ENCODE data around the gene SLC38A3.

The SLC38A3 gene

GRCh38 chr3:50232303-50232702 lies 27.2 kb downstream of the SLC38A3 start:
- H3K36me3 ChIP-seq (replicated peaks; ENCODE audit: low read depth, low read length), result no peaks in the 10 kb centered on the region
- TF ChIP-seq EZH2phosphoT487 (IDR thresholded peaks at IDR 0.05; ENCODE audit: low read depth) (no peak), CTCF (IDR thresholded peaks at IDR 0.05; ENCODE audit: low read depth, low read length) (no peak)
- peaks cover 23% of the 10 kb centered on the region for H3K4me1 ChIP-seq (ENCODE audit: low read length)
- no peak overlapping the region for H3K4me2 ChIP-seq (ENCODE audit: low read length)
- no peak overlapping the region for H2AFZ ChIP-seq (ENCODE audit: low read depth, low read length)
- H3K27ac ChIP-seq (ENCODE audit: low read length), result no peak overlapping the region
- peaks cover 24% of the 10 kb centered on the region for H3K79me2 ChIP-seq (ENCODE audit: low read length)
- H3K27me3 ChIP-seq (ENCODE audit: low read depth, low read length), result no peaks in the 10 kb centered on the region
- no peak overlapping the region for H3K4me3 ChIP-seq (ENCODE audit: low read length)
- no peaks in the 10 kb centered on the region for H4K20me1 ChIP-seq (ENCODE audit: insufficient read depth, low read length)
- no peak overlapping the region for H3K9ac ChIP-seq (ENCODE audit: low read length)
- no peaks in the 10 kb centered on the region for H3K9me3 ChIP-seq (ENCODE audit: insufficient read depth, low read length)

- no peaks in the 10 kb centered on the region for H3K27me3 ChIP-seq (ENCODE audit: low read depth, low read length)
- H3K4me1 ChIP-seq (ENCODE audit: low read length), result peaks cover 23% of the 10 kb centered on the region
- TF ChIP-seq CTCF (IDR thresholded peaks at IDR 0.05; ENCODE audit: low read depth, low read length), result no peak
- TF ChIP-seq EZH2phosphoT487 (IDR thresholded peaks at IDR 0.05; ENCODE audit: low read depth), result no peak
- H3K9me3 ChIP-seq (ENCODE audit: insufficient read depth, low read length), result no peaks in the 10 kb centered on the region
- H3K27ac ChIP-seq (ENCODE audit: low read length), result no peak overlapping the region
- peaks cover 30% of the 10 kb centered on the region for H3K79me2 ChIP-seq (ENCODE audit: low read length)
- H4K20me1 ChIP-seq (ENCODE audit: insufficient read depth, low read length), result peaks cover 2% of the 10 kb centered on the region
- H3K9ac ChIP-seq (ENCODE audit: low read length), result no peak overlapping the region
- no peak overlapping the region for H3K4me2 ChIP-seq (ENCODE audit: low read length)
- no peak overlapping the region for H2AFZ ChIP-seq (ENCODE audit: low read depth, low read length)
- no peak overlapping the region for H3K4me3 ChIP-seq (ENCODE audit: low read length)
- H3K36me3 ChIP-seq (replicated peaks; ENCODE audit: low read depth, low read length), result no peaks in the 10 kb centered on the region
Observed at GRCh38 chr3:50233176-50233575, 28.1 kb downstream of the SLC38A3 start.

GRCh38 chr3:50235716-50236483 lies 30.8 kb downstream of the SLC38A3 start, which contains the start of gene GNAI2:
TSS of gene GNAI2 (plus strand) at chr3:50236204. CDS start at chr3:50236336, 132 bp downstream.
- Histone ChIP-seq H3K36me3 (replicated peaks; ENCODE audit: low read depth, low read length) (peaks cover 16% of the 10 kb centered on the region), H4K20me1 (ENCODE audit: insufficient read depth, low read length) (peaks cover 26% of the 10 kb centered on the region), H3K9ac (ENCODE audit: low read length) (peak within 1 kb of the TSS; percentile 89), H3K9me3 (ENCODE audit: insufficient read depth, low read length) (no peaks in the 10 kb centered on the region), H2AFZ (ENCODE audit: low read depth, low read length) (no peak within 1 kb of the TSS), H3K4me2 (ENCODE audit: low read length) (peak within 1 kb of the TSS; percentile 96), H3K4me3 (ENCODE audit: low read length) (peak within 1 kb of the TSS; percentile 90), H3K27ac (ENCODE audit: low read length) (peak within 1 kb of the TSS; percentile 71), H3K79me2 (ENCODE audit: low read length) (peaks cover 47% of the 10 kb centered on the region), H3K27me3 (ENCODE audit: low read depth, low read length) (no peaks in the 10 kb centered on the region), H3K4me1 (ENCODE audit: low read length) (peaks cover 23% of the 10 kb centered on the region)
- no peak for TF ChIP-seq CTCF (IDR thresholded peaks at IDR 0.05; ENCODE audit: low read depth, low read length)
- no peak for TF ChIP-seq EZH2phosphoT487 (IDR thresholded peaks at IDR 0.05; ENCODE audit: low read depth)

GRCh38 chr3:50236484-50237132 lies 31.5 kb downstream of the SLC38A3 start:
- H4K20me1 ChIP-seq (ENCODE audit: insufficient read depth, low read length), result peaks cover 33% of the 10 kb centered on the region
- no peaks in the 10 kb centered on the region for H3K9me3 ChIP-seq (ENCODE audit: insufficient read depth, low read length)
- H3K9ac ChIP-seq (ENCODE audit: low read length), result peak overlapping the region; percentile 89
- peaks cover 54% of the 10 kb centered on the region for H3K79me2 ChIP-seq (ENCODE audit: low read length)
- H3K4me3 ChIP-seq (ENCODE audit: low read length), result peak overlapping the region; percentile 90
- peak overlapping the region; percentile 71 for H3K27ac ChIP-seq (ENCODE audit: low read length)
- H2AFZ ChIP-seq (ENCODE audit: low read depth, low read length), result no peak overlapping the region
- no peaks in the 10 kb centered on the region for H3K27me3 ChIP-seq (ENCODE audit: low read depth, low read length)
- H3K4me2 ChIP-seq (ENCODE audit: low read length), result peak overlapping the region; percentile 96
- no peak for TF ChIP-seq CTCF (IDR thresholded peaks at IDR 0.05; ENCODE audit: low read depth, low read length)
- no peak for TF ChIP-seq EZH2phosphoT487 (IDR thresholded peaks at IDR 0.05; ENCODE audit: low read depth)
- peaks cover 16% of the 10 kb centered on the region for H3K36me3 ChIP-seq (replicated peaks; ENCODE audit: low read depth, low read length)
- H3K4me1 ChIP-seq (ENCODE audit: low read length), result peaks cover 30% of the 10 kb centered on the region

Measured in OCI-LY3 (cell line).